A549 (cell line): ENCODE data around the gene TMEM179. TPM values are rescaled to one million over a fixed set of nuclear protein-coding genes. Genes with fewer than 3 reads are reported as not detected.
A peak's percentile ranks its signal among the peaks of the same experiment; 100 is the strongest.

Source experiments
- ATAC-seq, 2 experiments: fragments of 200-7000 bp in 1 of 2; fragments of >200 bp in 1 of 2; cut with Nextera tagmentation in 1 of 2; cut with Tn5 transposase in 1 of 2; 3 replicates each; pipeline versions ENCODE4 v1.8.0 to v1.9.1; 2018 to 2020; ENCODE audit warnings: mild to moderate bottlenecking in 1 of 2, moderate library complexity in 1 of 2
- CTCF ChIA-PET: fragments of 300-600 bp; sonication (Branson Sonifier 250); formaldehyde crosslinking; extraction: SDS; loops from one replicate; lab custom pipeline; 2021; ENCODE audit warnings: antibody characterized with exemption, inconsistent platforms; lab: Yijun Ruan, JAX
- POLR2A ChIA-PET: fragments of 350-600 bp; formaldehyde crosslinking; extraction: SDS; loops from one replicate; lab custom pipeline; 2021; ENCODE audit warnings: antibody characterized with exemption, inconsistent platforms; lab: Yijun Ruan, JAX
- DNase-seq, 2 experiments: peaks; one replicate each; pipeline versions ENCODE4 v3.0.0 to v3.0.0-alpha.2; 2011 to 2016; ENCODE audit warnings: low read depth in 1 of 2, low spot score in 1 of 2
- FAIRE-seq: peaks from 2 replicates; lab custom pipeline; 2011; peaks lifted over from hg19 to GRCh38; lab: Jason Lieb, UNC
- H3K27ac ChIP-seq, 2 experiments: fragments of >200 bp; sonication (Bioruptor Twin); formaldehyde crosslinking; 3 replicates each; pipeline ENCODE4 v1.5.1; 2016 to 2017
- H3K4me1 ChIP-seq: fragments of >200 bp; sonication (Bioruptor Twin); formaldehyde crosslinking; 3 replicates; pipeline ENCODE4 v1.6.1; 2016
- H3K4me2 ChIP-seq: fragments of >200 bp; sonication (Bioruptor Twin); formaldehyde crosslinking; 3 replicates; pipeline ENCODE4 v1.6.1; 2016
- H3K4me3 ChIP-seq: fragments of >200 bp; sonication (Bioruptor Twin); formaldehyde crosslinking; 3 replicates; pipeline ENCODE4 v1.5.1; 2016
- H3K9me3 ChIP-seq: fragments of >200 bp; sonication (Bioruptor Twin); formaldehyde crosslinking; 3 replicates; pipeline ENCODE4 v1.6.1; 2016
- CBX2 ChIP-seq: fragments of 200-600 bp; sonication (generic); IDR thresholded peaks from 2 replicates; pipeline ENCODE4 v1.6.1; 2016; ENCODE audit warnings: low read depth, mild to moderate bottlenecking, borderline replicate concordance
- CBX8 ChIP-seq: fragments of 200-600 bp; sonication (generic); IDR thresholded peaks from 2 replicates; pipeline ENCODE4 v1.6.1; 2016
- CEBPB ChIP-seq, 2 experiments: fragments of >200 bp in 1 of 2; sonication (Bioruptor Twin) in 1 of 2; formaldehyde crosslinking in 1 of 2; IDR thresholded peaks; 2 replicates each; pipeline ENCODE4 v1.6.1; 2012 to 2016
- CHD4 ChIP-seq: fragments of 200-600 bp; sonication (generic); IDR thresholded peaks from 2 replicates; pipeline ENCODE4 v1.6.1; 2016; ENCODE audit warnings: antibody characterized with exemption, mild to moderate bottlenecking, borderline replicate concordance
- EHMT2 ChIP-seq: fragments of 200-600 bp; sonication (generic); IDR thresholded peaks from 2 replicates; pipeline ENCODE4 v1.6.1; 2016; ENCODE audit warnings: antibody characterized with exemption, low read depth, mild to moderate bottlenecking, moderate library complexity
- ELK1 ChIP-seq: fragments of 150-350 bp; IDR thresholded peaks from 2 replicates; pipeline ENCODE4 v1.6.1; 2014; ENCODE audit warnings: low read depth, mild to moderate bottlenecking, low read length
- FOXS1 ChIP-seq: fragments of 250-450 bp; sonication (Bioruptor Pico); IDR thresholded peaks from 2 replicates; pipeline ENCODE4 v1.5.0; 2020; ENCODE audit warnings: mild to moderate bottlenecking, moderate library complexity
- GATA3 ChIP-seq: IDR thresholded peaks from 2 replicates; pipeline ENCODE4 v1.6.1; 2012; ENCODE audit warnings: borderline replicate concordance
- HES2 ChIP-seq: fragments of >200 bp; sonication (Bioruptor Twin); formaldehyde crosslinking; IDR thresholded peaks from 2 replicates; pipeline ENCODE4 v1.6.1; 2016
- HMGXB4 ChIP-seq: fragments of 250-450 bp; sonication (Bioruptor Pico); IDR thresholded peaks from 2 replicates; pipeline ENCODE4 v1.5.0; 2021; ENCODE audit warnings: mild to moderate bottlenecking, moderate library complexity, borderline replicate concordance
- HOXB5 ChIP-seq: fragments of 250-450 bp; sonication (Bioruptor Pico); IDR thresholded peaks from 2 replicates; pipeline ENCODE4 v1.5.0; 2020; ENCODE audit warnings: mild to moderate bottlenecking, moderate library complexity
- KDM1A ChIP-seq: fragments of 200-600 bp; sonication (generic); IDR thresholded peaks from 2 replicates; pipeline ENCODE4 v1.6.1; 2016; ENCODE audit warnings: low read depth, mild to moderate bottlenecking
- KDM5A ChIP-seq: fragments of 200-600 bp; sonication (generic); IDR thresholded peaks from 2 replicates; pipeline ENCODE4 v1.6.1; 2016; ENCODE audit warnings: antibody characterized with exemption, mild to moderate bottlenecking
- MAFK ChIP-seq: fragments of 450-650 bp; IDR thresholded peaks from 2 replicates; pipeline ENCODE4 v1.6.1; 2014; ENCODE audit not compliant: partially characterized antibody
- MAX ChIP-seq: IDR thresholded peaks from 2 replicates; pipeline ENCODE4 v1.6.1; 2012
- MAZ ChIP-seq: fragments of 150-350 bp; IDR thresholded peaks from 2 replicates; pipeline ENCODE4 v1.6.1; 2014; ENCODE audit warnings: antibody characterized with exemption, low read depth, low read length, borderline replicate concordance
- PBX3 ChIP-seq: IDR thresholded peaks from 2 replicates; pipeline ENCODE4 v1.6.1; 2012
- POLR2A ChIP-seq: IDR thresholded peaks from 2 replicates; pipeline ENCODE4 v1.6.1; 2012; ENCODE audit warnings: mild to moderate bottlenecking, low read length
- RAD21 ChIP-seq, 2 experiments: fragments of >200 bp in 1 of 2; sonication (Bioruptor Twin) in 1 of 2; formaldehyde crosslinking in 1 of 2; IDR thresholded peaks in 1 of 2; conservative IDR thresholded peaks in 1 of 2; 2 replicates in 1 of 2; 3 replicates in 1 of 2; pipeline ENCODE4 v1.6.1; 2012 to 2018; ENCODE audit warnings: inconsistent platforms in 1 of 2
- RCOR1 ChIP-seq: fragments of 150-350 bp; IDR thresholded peaks from 2 replicates; pipeline ENCODE4 v1.6.1; 2014; ENCODE audit warnings: antibody characterized with exemption, low read length, low read depth
- SREBF2 ChIP-seq: fragments of 450-650 bp; IDR thresholded peaks from 2 replicates; pipeline ENCODE4 v1.6.1; 2014; ENCODE audit warnings: mild to moderate bottlenecking, moderate library complexity
- TFCP2L1 ChIP-seq: fragments of 250-450 bp; sonication (Bioruptor Pico); IDR thresholded peaks from 2 replicates; pipeline ENCODE4 v1.5.0; 2021; ENCODE audit warnings: mild to moderate bottlenecking
- ZC3H11A ChIP-seq: fragments of 450-650 bp; IDR thresholded peaks from 2 replicates; pipeline ENCODE4 v1.6.1; 2014; ENCODE audit warnings: antibody characterized with exemption, mild to moderate bottlenecking
- WGBS: methylation state at CpG from one replicate; pipeline ENCODE4 v1.1.6; 2017; ENCODE audit errors: missing lambda C conversion rate; 5-methylcytosine and 5-hydroxymethylcytosine counted together
- polyA plus RNA-seq, 4 experiments: library from polyadenylated mRNA; depleted of rRNA in 3 of 4; stranded (reverse); fragments of >200 nt; fragmentation: RNase III in 1 of 4; extraction: RNeasy Plus Mini Kit Qiagen cat#74134 plus additional on column Dnase treatment in 1 of 4; gene quantifications; 2 replicates in 3 of 4; 3 replicates in 1 of 4; pipeline ENCODE4 v1.2.3, GENCODE V29; 2011 to 2017

Gene TMEM179
- polyA plus RNA-seq, 2 of the 4 experiments (the other 2 are of a cell fraction) = 0.63 TPM; not detected in 1

GRCh38 chr14:104552738-104553125 is 51.8 kb downstream of the TMEM179 start (continued):
- TF ChIP-seq PBX3 (no peak), KDM5A (no peak), RCOR1 (no peak), HMGXB4 (CRISPR knock-in tag) (no peak), POLR2A (no peak), RAD21 (conservative IDR thresholded peaks at IDR 0.05 in 1 of 2, IDR thresholded peaks at IDR 0.05 in 1 of 2) (no peak), CBX8 (no peak)

- ChIA-PET POLR2A (no interaction called here), CTCF (interaction anchor here (0.6 to 3.5 kb wide), 7 partner anchors 8 to 474 kb away, joined by 3 to 20 read pairs (median 4); partner anchors contain the start of gene ASPG)
- no peak overlapping the region for H3K4me2 ChIP-seq
- DNase-seq = no peak
- peak in 1 of 2 experiments; percentile 17; a peak in 2 of 6 replicates for ATAC-seq
- 27% methylated on average over 15 of the region's 33 CpGs for WGBS
- TF ChIP-seq CEBPB (IDR thresholded peaks at IDR 0.05) = no peak
- TF ChIP-seq HES2 = no peak
- TF ChIP-seq ZC3H11A = no peak
- no peak for TF ChIP-seq MAZ
- no peak for TF ChIP-seq EHMT2
- TF ChIP-seq MAX = no peak
- no peak for TF ChIP-seq CHD4
- no peak for TF ChIP-seq TFCP2L1 (CRISPR knock-in tag)
- TF ChIP-seq GATA3 = no peak
- no peak for TF ChIP-seq ELK1
- no peak for TF ChIP-seq FOXS1 (CRISPR knock-in tag)
- no peak for TF ChIP-seq MAFK
- no peak for TF ChIP-seq SREBF2
- TF ChIP-seq CBX2 = no peak
- TF ChIP-seq KDM1A = no peak
- no peak for TF ChIP-seq KDM5A
- TF ChIP-seq HOXB5 (CRISPR knock-in tag) = no peak
- no peak for TF ChIP-seq RCOR1
- FAIRE-seq = no peak
- H3K4me1 ChIP-seq = no peaks in the 10 kb centered on the region
- H3K4me3 ChIP-seq = no peak overlapping the region
- no peaks in the 10 kb centered on the region for H3K9me3 ChIP-seq
- no peak overlapping the region for H3K27ac ChIP-seq
These were observed 52.5 kb downstream of the TMEM179 start for GRCh38 chr14:104551851-104552737.
